ENCODE results near the gene CISH.
A peak's percentile ranks its signal among the peaks of the same experiment; 100 is the strongest.

The CISH gene

DNA sequence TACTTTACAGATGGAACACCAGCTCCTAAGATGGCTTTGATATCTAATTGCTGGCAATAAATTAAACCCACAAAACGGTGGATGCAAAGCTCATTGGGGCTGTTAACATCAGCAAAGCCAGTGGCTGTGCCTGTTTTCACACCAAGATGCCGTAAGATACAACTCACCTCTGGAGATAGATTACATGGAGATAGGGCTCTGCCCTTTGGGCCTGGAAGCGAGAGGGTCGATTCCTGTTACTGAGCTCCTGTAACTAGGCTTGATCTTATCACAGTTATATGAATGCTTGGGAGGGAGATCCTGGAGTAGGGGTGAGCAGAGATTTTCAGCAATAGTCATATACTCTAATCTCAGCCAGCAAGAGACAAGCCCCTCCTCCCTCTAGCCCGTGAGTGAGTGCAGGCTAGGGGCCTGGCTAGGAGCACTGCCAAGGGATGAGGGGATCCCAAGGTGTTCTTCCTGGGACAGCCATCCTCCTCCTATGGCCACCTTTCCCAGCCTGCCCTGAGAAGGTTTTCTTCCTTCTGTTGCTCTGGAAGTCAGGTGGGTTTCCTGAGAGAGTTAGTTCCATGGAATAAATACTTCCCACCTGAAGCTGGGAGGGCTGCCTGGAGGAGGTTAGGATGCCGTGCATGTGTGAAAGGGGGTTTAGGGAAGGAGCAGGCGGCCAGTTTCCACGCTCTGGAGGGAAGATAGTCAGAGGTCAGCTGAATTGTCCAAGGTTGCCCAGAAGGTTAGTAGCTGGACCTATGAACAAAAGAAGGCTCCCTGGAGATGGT lies 45.0 kb upstream of the CISH start:
- no peak overlapping the region for H3K9ac ChIP-seq (ENCODE audit: low read depth, low read length)
- no peak overlapping the region for H3K4me3 ChIP-seq (ENCODE audit: low read depth in 1 of 2, low read length in 2 of 2)
- no peak overlapping the region for H2AFZ ChIP-seq (ENCODE audit: low read depth, low read length)
- H3K4me2 ChIP-seq (ENCODE audit: insufficient read depth, low read length) = no peak overlapping the region
- no peaks in the 10 kb centered on the region for H3K27me3 ChIP-seq (ENCODE audit: insufficient read depth, low read length, poor library complexity)
- H3K4me1 ChIP-seq (ENCODE audit: insufficient read depth, low read length) = no peaks in the 10 kb centered on the region
- no peaks in the 10 kb centered on the region for H3K36me3 ChIP-seq (ENCODE audit: insufficient read depth, low read length)
- peaks cover 12% of the 10 kb centered on the region; the same call in 1 of the 2 replicates for H4K20me1 ChIP-seq (ENCODE audit: insufficient read depth, low read length)
- no peak for DNase-seq
- H3K9me3 ChIP-seq (ENCODE audit: insufficient read depth, low read length, severe bottlenecking) = no peaks in the 10 kb centered on the region
- ATAC-seq (ENCODE audit: insufficient read depth, low read depth) = no peak
- TF ChIP-seq EZH2 (IDR thresholded peaks at IDR 0.05; ENCODE audit: borderline replicate concordance, low read depth, low read length, severe bottlenecking) = no peak
- TF ChIP-seq, protein P1, sequence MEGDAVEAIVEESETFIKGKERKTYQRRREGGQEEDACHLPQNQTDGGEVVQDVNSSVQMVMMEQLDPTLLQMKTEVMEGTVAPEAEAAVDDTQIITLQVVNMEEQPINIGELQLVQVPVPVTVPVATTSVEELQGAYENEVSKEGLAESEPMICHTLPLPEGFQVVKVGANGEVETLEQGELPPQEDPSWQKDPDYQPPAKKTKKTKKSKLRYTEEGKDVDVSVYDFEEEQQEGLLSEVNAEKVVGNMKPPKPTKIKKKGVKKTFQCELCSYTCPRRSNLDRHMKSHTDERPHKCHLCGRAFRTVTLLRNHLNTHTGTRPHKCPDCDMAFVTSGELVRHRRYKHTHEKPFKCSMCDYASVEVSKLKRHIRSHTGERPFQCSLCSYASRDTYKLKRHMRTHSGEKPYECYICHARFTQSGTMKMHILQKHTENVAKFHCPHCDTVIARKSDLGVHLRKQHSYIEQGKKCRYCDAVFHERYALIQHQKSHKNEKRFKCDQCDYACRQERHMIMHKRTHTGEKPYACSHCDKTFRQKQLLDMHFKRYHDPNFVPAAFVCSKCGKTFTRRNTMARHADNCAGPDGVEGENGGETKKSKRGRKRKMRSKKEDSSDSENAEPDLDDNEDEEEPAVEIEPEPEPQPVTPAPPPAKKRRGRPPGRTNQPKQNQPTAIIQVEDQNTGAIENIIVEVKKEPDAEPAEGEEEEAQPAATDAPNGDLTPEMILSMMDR (IDR thresholded peaks at IDR 0.05; ENCODE audit: borderline replicate concordance, extremely low read depth, low read length, poor library complexity, severe bottlenecking) = no peak
- H3K79me2 ChIP-seq (ENCODE audit: insufficient read depth, low read length) = no peaks in the 10 kb centered on the region
- H3K27ac ChIP-seq (ENCODE audit: low read length) = no peak overlapping the region

DNA sequence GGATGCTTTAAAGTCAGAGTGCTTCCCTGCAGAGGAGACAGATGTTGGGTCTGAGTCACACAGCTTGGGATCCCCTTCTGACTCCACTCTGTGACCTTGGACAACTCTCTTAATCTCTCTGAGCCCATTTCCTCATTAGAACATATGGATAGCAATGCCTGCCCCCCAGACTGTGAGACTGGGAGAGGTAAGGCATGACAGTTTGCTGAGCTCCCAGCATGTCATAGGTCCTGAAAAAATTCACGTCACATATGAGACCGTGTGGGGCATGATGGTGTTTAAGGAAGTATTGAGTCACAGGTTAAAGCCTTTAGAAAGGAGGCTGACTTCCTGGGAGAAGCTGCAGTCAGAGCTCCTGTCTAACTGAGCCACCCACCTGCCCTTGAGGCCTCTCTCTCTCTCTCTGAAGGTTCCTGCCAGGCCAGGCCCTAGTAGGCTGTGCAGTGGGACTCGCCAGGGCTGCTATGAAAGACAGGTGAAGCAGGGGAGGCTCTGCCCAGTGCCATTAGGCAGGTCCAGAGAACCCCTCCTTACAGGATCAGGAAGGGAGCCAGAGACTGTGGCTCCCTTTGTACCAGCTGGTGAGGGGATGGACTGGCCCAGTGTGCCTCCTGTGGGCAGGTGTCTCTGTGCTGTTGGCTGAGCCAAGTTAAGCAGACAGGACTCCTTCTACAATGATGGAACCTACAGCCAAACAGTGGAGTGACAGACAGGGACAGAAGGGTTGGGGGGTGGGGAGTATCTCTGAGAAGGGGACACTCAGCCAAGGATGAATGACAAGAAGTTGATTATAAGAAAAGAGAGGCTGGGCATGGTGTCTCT lies 43.6 kb upstream of the CISH start:
- TF ChIP-seq EZH2 (IDR thresholded peaks at IDR 0.05; ENCODE audit: borderline replicate concordance, low read depth, low read length, severe bottlenecking) = no peak
- TF ChIP-seq, protein P1 (IDR thresholded peaks at IDR 0.05; ENCODE audit: borderline replicate concordance, extremely low read depth, low read length, poor library complexity, severe bottlenecking) = no peak
- H3K79me2 ChIP-seq (ENCODE audit: insufficient read depth, low read length) = no peaks in the 10 kb centered on the region
- no peak overlapping the region for H3K4me3 ChIP-seq (ENCODE audit: low read depth in 1 of 2, low read length in 2 of 2)
- DNase-seq (no peak), ATAC-seq (ENCODE audit: insufficient read depth, low read depth) (peak; percentile 20; the same call in 2 of the 3 replicates)
- H3K36me3 ChIP-seq (ENCODE audit: insufficient read depth, low read length) = no peaks in the 10 kb centered on the region
- no peaks in the 10 kb centered on the region for H3K27me3 ChIP-seq (ENCODE audit: insufficient read depth, low read length, poor library complexity)
- H3K9ac ChIP-seq (ENCODE audit: low read depth, low read length) = no peak overlapping the region
- H4K20me1 ChIP-seq (ENCODE audit: insufficient read depth, low read length) = peaks cover 20% of the 10 kb centered on the region; the same call in 1 of the 2 replicates
- no peak overlapping the region for H3K27ac ChIP-seq (ENCODE audit: low read length)
- H3K4me2 ChIP-seq (ENCODE audit: insufficient read depth, low read length) = no peak overlapping the region
- no peak overlapping the region for H2AFZ ChIP-seq (ENCODE audit: low read depth, low read length)
- no peaks in the 10 kb centered on the region for H3K4me1 ChIP-seq (ENCODE audit: insufficient read depth, low read length)
- no peaks in the 10 kb centered on the region for H3K9me3 ChIP-seq (ENCODE audit: insufficient read depth, low read length, severe bottlenecking)

DNA sequence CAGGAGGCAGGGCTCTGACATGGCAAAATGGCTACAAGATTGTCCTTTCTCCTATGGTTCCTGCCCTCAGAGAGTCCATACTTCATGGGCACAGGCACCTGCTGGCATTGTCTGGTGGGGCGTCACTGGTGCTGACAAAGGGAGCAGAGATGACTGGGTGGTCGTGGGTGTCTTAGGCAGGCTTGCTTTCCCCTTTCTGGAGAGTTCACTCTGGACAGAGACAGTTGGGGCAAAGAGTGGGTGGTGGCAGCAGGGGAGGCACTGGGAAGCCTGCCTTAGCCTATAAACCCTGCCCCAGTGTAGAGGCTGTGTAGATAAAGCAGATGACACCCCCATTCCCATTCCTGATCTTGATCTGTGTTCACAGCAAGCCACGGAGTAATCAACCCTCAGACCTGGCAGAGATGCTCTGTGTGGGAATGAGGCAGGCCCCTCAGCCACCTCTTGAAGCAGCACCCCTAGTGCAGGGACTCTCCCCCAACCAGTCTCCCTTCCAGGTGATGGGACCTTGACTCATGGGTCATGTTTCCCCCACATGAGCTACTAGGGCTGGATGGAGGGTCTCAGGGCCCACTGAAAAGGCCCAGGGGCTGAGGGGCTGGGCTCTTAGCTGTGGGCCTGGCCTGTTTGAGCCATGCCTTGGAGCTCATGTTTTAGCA lies 42.5 kb upstream of the CISH start:
- no peaks in the 10 kb centered on the region for H3K79me2 ChIP-seq (ENCODE audit: insufficient read depth, low read length)
- peaks cover 29% of the 10 kb centered on the region; the same call in 1 of the 2 replicates for H4K20me1 ChIP-seq (ENCODE audit: insufficient read depth, low read length)
- H3K36me3 ChIP-seq (ENCODE audit: insufficient read depth, low read length) = peaks cover 8% of the 10 kb centered on the region
- no peaks in the 10 kb centered on the region for H3K9me3 ChIP-seq (ENCODE audit: insufficient read depth, low read length, severe bottlenecking)
- no peak overlapping the region for H3K9ac ChIP-seq (ENCODE audit: low read depth, low read length)
- ATAC-seq (ENCODE audit: insufficient read depth, low read depth) (peak; percentile 8; the same call in 1 of the 3 replicates), DNase-seq (no peak)
- H3K27me3 ChIP-seq (ENCODE audit: insufficient read depth, low read length, poor library complexity) = no peaks in the 10 kb centered on the region
- H3K4me3 ChIP-seq (ENCODE audit: low read depth in 1 of 2, low read length in 2 of 2) = no peak overlapping the region
- no peak for TF ChIP-seq EZH2 (IDR thresholded peaks at IDR 0.05; ENCODE audit: borderline replicate concordance, low read depth, low read length, severe bottlenecking)
- TF ChIP-seq, protein P1 (IDR thresholded peaks at IDR 0.05; ENCODE audit: borderline replicate concordance, extremely low read depth, low read length, poor library complexity, severe bottlenecking) = no peak
- no peak overlapping the region for H3K27ac ChIP-seq (ENCODE audit: low read length)
- no peaks in the 10 kb centered on the region for H3K4me1 ChIP-seq (ENCODE audit: insufficient read depth, low read length)
- no peak overlapping the region for H2AFZ ChIP-seq (ENCODE audit: low read depth, low read length)
- no peak overlapping the region for H3K4me2 ChIP-seq (ENCODE audit: insufficient read depth, low read length)
